GM12873 (cell line): ENCODE results near the gene UGT8.

Source experiments
- TF ChIP-seq, protein P1 (sequence below): IDR thresholded peaks from 2 replicates; pipeline ENCODE4 v1.5.1; 2012; ENCODE audit warnings: low read depth, mild to moderate bottlenecking, moderate library complexity, low read length, control low read depth; ENCODE audit not compliant: insufficient read depth; ENCODE audit errors: missing control alignments

Gene UGT8

GRCh38 chr4:114654592-114654991 lies 56.0 kb downstream of the UGT8 start:
- TF ChIP-seq, protein P1, sequence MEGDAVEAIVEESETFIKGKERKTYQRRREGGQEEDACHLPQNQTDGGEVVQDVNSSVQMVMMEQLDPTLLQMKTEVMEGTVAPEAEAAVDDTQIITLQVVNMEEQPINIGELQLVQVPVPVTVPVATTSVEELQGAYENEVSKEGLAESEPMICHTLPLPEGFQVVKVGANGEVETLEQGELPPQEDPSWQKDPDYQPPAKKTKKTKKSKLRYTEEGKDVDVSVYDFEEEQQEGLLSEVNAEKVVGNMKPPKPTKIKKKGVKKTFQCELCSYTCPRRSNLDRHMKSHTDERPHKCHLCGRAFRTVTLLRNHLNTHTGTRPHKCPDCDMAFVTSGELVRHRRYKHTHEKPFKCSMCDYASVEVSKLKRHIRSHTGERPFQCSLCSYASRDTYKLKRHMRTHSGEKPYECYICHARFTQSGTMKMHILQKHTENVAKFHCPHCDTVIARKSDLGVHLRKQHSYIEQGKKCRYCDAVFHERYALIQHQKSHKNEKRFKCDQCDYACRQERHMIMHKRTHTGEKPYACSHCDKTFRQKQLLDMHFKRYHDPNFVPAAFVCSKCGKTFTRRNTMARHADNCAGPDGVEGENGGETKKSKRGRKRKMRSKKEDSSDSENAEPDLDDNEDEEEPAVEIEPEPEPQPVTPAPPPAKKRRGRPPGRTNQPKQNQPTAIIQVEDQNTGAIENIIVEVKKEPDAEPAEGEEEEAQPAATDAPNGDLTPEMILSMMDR, result no peak

- TF ChIP-seq, protein P1, result no peak
Observed at GRCh38 chr4:114658179-114658578, 59.6 kb downstream of the UGT8 start.

DNA sequence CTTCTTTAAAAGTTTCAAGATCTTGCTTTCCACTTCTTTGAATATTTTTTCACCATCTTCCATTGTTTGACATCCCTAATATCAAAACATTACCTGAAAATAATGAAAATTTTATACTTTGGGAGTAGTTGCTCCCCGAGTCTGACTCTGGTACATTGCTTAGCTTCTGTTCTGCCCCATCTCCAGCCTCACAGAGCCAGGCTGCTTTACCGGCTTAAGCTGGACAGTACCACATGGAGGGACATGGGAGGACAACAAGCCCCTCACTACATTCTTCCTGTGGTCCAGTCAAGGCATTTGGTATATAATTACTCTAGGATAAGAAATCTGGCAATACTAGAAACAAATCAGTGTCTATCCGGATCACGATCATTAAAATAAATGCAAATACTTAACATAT lies 60.2 kb downstream of the UGT8 start:
- TF ChIP-seq, protein P1, result no peak

DNA sequence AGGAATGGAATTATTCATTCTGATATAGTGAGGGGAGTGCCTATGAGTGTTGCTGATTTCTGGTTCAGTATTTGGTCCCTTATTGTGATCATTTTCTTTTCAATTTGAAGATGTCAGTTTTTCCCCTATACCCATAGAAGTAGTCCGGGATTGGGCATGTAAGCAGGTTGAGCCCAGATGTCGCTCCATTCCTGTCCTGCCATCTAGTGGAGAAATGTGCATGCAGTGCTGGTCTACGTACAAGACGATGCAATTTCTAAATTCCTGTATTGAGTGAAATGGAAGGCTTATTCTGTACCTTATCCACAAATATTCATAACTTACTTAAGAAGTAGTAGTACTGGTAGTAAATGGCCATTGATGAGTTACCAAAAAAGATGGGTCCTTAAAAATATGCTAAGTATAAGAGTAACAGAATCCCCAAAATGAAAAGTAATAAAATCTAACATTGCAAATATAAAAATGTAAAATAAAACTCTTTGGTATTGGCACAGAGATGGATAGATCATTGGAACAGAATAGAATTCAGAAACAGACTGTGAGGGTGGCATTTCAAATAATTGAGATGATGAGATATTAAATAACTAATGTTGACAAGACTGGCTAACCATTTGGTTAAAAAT lies 60.9 kb downstream of the UGT8 start:
- TF ChIP-seq, protein P1, result peak; percentile 88

GRCh38 chr4:114663083-114663482 lies 64.5 kb downstream of the UGT8 start:
- TF ChIP-seq, protein P1, result no peak

DNA sequence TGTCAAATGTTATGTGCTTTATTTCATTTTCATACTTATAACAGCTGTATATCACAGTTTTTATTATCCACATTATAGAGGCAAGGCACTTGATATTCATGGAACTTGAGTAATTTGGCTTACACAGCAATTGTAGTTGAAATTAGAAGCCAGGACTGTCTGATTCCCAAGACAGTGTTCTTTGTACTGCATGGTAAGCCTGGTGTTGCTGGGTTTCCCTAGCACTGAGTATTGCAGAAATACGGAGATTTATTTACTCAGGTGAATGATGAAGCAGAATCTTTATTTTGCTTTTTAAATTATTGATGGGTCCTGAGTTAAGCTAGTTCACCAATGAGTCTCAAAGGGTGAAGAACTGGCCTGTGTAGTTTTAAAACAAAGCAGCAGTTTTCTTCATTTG lies 70.0 kb downstream of the UGT8 start:
- TF ChIP-seq, protein P1, result no peak

- TF ChIP-seq, protein P1, result no peak
Observed at GRCh38 chr4:114673306-114673705, 74.7 kb downstream of the UGT8 start.
